Measurements from ENCODE around the gene RALGDS.

RALGDS gene

DNA sequence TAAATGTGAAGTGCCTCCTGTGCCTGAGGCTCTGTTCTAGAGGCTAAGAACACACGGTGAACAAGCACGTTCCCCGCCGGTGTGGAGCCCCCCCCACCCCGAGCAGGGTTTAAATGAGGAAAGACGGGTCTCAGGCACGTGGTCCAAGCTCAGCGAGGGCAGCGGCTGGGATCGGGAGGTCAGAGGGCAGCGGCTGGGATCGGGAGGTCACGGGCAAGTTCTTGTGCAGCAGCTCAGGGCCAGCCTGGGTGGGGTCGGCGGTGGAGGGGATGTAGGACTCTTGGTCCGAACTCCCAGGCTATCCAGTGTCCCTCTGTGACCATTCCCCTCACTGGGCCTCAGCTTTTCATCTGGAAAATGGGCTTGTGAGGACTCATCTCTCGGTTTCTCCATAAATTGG is 45.4 kb upstream of the RALGDS start:
- TF ChIP-seq, protein P1, sequence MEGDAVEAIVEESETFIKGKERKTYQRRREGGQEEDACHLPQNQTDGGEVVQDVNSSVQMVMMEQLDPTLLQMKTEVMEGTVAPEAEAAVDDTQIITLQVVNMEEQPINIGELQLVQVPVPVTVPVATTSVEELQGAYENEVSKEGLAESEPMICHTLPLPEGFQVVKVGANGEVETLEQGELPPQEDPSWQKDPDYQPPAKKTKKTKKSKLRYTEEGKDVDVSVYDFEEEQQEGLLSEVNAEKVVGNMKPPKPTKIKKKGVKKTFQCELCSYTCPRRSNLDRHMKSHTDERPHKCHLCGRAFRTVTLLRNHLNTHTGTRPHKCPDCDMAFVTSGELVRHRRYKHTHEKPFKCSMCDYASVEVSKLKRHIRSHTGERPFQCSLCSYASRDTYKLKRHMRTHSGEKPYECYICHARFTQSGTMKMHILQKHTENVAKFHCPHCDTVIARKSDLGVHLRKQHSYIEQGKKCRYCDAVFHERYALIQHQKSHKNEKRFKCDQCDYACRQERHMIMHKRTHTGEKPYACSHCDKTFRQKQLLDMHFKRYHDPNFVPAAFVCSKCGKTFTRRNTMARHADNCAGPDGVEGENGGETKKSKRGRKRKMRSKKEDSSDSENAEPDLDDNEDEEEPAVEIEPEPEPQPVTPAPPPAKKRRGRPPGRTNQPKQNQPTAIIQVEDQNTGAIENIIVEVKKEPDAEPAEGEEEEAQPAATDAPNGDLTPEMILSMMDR (IDR thresholded peaks at IDR 0.05) = no peak
- TF ChIP-seq ZFX (IDR thresholded peaks at IDR 0.05; ENCODE audit: borderline replicate concordance) = no peak
- H3K27ac ChIP-seq = no peak overlapping the region

GRCh38 chr9:133165452-133165730 is 44.4 kb upstream of the RALGDS start:
- H3K27ac ChIP-seq = no peak overlapping the region
- TF ChIP-seq ZFX (IDR thresholded peaks at IDR 0.05; ENCODE audit: borderline replicate concordance) = no peak
- TF ChIP-seq, protein P1 (IDR thresholded peaks at IDR 0.05) = no peak

GRCh38 chr9:133164191-133164590 is 43.2 kb upstream of the RALGDS start:
- no peak overlapping the region for H3K27ac ChIP-seq
- TF ChIP-seq, protein P1 (IDR thresholded peaks at IDR 0.05) = no peak
- no peak for TF ChIP-seq ZFX (IDR thresholded peaks at IDR 0.05; ENCODE audit: borderline replicate concordance)

DNA sequence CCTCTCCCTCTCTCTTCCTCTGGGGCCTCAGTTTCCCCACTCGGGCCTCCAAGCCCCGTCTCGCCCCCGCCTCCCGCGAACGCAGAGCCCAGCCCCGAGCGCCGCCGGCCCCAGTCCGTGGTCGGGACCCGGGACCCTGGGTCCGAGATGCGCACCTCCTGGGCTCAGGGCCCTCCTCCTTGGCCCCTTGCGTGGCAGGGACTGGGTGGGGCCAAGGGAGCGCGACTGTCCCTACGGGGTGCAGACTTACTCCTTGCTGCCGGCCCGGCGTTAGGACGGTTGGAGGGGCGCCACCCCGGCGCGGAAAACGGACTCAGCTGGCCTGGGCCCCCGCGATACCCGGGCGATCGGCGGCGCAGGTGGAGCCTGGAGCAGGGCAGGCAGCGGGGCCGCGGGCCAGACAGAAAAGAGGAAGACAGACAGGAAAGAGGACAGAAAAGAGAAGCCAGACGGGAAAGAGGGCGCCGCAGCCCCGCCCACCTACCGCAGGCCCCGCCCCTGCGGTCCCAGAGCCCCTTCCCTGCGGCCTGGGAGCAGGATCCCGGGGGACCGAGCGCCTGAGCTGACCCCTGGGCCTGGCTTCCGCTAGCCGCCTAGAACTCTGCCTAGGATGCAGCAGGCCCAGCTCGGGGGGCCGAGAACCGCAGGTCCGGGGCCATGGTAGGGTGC is 42.6 kb upstream of the RALGDS start, which contains the start of gene GBGT1:
GBGT1 (minus strand) TSS at position 411 of the 669 bp plus-strand sequence. CDS start 1,502 bp downstream, outside the sequence.
- no peak for TF ChIP-seq ZFX (IDR thresholded peaks at IDR 0.05; ENCODE audit: borderline replicate concordance)
- TF ChIP-seq, protein P1 (IDR thresholded peaks at IDR 0.05) = no peak
- H3K27ac ChIP-seq = no peak within 1 kb of the TSS

GRCh38 chr9:133162861-133163503 is 41.9 kb upstream of the RALGDS start:
- no peak overlapping the region for H3K27ac ChIP-seq

DNA sequence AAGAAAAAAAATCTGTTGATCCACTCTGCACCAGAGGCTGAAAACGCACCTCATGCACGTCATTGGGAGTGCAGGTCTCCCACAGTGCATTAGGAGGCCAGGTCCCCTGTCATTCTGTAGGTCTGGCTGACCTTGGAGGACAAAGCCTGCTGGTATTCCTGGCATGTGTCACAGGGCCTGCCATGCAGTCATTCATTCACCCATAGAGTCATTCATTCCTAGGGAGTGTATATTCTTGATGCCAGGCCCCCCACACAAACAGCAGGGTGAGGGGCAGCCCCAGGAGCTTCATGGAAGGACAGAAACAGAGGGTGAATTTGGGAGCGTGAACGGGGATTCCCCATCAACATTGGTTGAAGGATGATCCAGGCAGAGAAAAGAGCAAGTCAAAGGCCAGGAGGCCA is 40.5 kb upstream of the RALGDS start:
- TF ChIP-seq, protein P1 (IDR thresholded peaks at IDR 0.05) = no peak
- no peak for TF ChIP-seq ZFX (IDR thresholded peaks at IDR 0.05; ENCODE audit: borderline replicate concordance)
- no peak overlapping the region for H3K27ac ChIP-seq

More at GRCh38 chr9:133162861-133163503, 41.9 kb upstream of the RALGDS start:
- TF ChIP-seq ZFX (IDR thresholded peaks at IDR 0.05; ENCODE audit: borderline replicate concordance) = no peak
- TF ChIP-seq, protein P1 (IDR thresholded peaks at IDR 0.05) = no peak
